Peyer's patch (tissue), 4 donors: ENCODE measurements around the gene MRPL43.

Experiments used
- POLR2A ChIP-seq, 2 donors: fragments of 450-650 bp; IDR thresholded peaks; one replicate each; pipeline ENCODE4 v1.5.1; 2017; ENCODE audit warnings: antibody characterized with exemption in 2 of 2, mild to moderate bottlenecking in 2 of 2, moderate library complexity in 2 of 2
- TF ChIP-seq, protein P1 (sequence below), 6 experiments: fragments of 450-650 bp in 4 of 6; fragments of 200-600 bp in 2 of 6; sonication (generic) in 1 of 6; IDR thresholded peaks; one replicate each; pipeline ENCODE4 v1.5.1; 2017 to 2019; ENCODE audit warnings: antibody characterized with exemption in 6 of 6, mild to moderate bottlenecking in 3 of 6, moderate library complexity in 1 of 6

- TF ChIP-seq, protein P1, sequence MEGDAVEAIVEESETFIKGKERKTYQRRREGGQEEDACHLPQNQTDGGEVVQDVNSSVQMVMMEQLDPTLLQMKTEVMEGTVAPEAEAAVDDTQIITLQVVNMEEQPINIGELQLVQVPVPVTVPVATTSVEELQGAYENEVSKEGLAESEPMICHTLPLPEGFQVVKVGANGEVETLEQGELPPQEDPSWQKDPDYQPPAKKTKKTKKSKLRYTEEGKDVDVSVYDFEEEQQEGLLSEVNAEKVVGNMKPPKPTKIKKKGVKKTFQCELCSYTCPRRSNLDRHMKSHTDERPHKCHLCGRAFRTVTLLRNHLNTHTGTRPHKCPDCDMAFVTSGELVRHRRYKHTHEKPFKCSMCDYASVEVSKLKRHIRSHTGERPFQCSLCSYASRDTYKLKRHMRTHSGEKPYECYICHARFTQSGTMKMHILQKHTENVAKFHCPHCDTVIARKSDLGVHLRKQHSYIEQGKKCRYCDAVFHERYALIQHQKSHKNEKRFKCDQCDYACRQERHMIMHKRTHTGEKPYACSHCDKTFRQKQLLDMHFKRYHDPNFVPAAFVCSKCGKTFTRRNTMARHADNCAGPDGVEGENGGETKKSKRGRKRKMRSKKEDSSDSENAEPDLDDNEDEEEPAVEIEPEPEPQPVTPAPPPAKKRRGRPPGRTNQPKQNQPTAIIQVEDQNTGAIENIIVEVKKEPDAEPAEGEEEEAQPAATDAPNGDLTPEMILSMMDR (IDR thresholded peaks at IDR 0.05), result no peak
- no peak for TF ChIP-seq POLR2A (IDR thresholded peaks at IDR 0.05)
Observed at GRCh38 chr10:100996678-100997359, 9.5 kb upstream of the MRPL43 start.
